Measurements from ENCODE around the gene CLDN5. TPM values are rescaled to one million over a fixed set of nuclear protein-coding genes. Genes with fewer than 3 reads are reported as not detected.
A peak's percentile ranks its signal among the peaks of the same experiment; 100 is the strongest.

The CLDN5 gene
- total and polyA plus RNA-seq, 7 donors: 3.5 to 129 (median 57.4) TPM

- intact Hi-C loops (cut with DNase I): loop anchor here (2.0 to 5.0 kb wide), 3 partner anchors 299 to 355 kb away; partner anchors contain the start of genes DGCR2, ESS2 and SLC25A1
- Histone ChIP-seq H3K4me3 (peak overlapping the region in 3 of 4 donors; percentile 82 to 97 (median 89)), H3K27ac (peak overlapping the region in 3 of 4 donors; percentile 90 to 94 (median 92)), H3K36me3 (peaks cover 7 to 34% (median 13%) of the 10 kb centered on the region in 4 donors), H3K9me3 (no peaks in the 10 kb centered on the region), H3K4me1 (peaks cover 0 to 35% (median 21%) of the 10 kb centered on the region in 4 donors), H3K27me3 (no peaks in the 10 kb centered on the region)
- TF ChIP-seq POLR2A (IDR thresholded peaks at IDR 0.05) (no peak), CTCF (IDR thresholded peaks at IDR 0.05) (no peak), POLR2AphosphoS5 (IDR thresholded peaks at IDR 0.05) (no peak), EP300 (IDR thresholded peaks at IDR 0.05) (no peak)
- WGBS, 2 donors: 23 to 27% methylated on average over 5 of the region's 5 CpGs
- no peak for DNase-seq
Measured at GRCh38 chr22:19477321-19478044, 46.7 kb downstream of the CLDN5 start.

GRCh38 chr22:19476023-19476422 is 48.2 kb downstream of the CLDN5 start:
- TF ChIP-seq POLR2AphosphoS5 (IDR thresholded peaks at IDR 0.05) (no peak), POLR2A (IDR thresholded peaks at IDR 0.05) (no peak), EP300 (IDR thresholded peaks at IDR 0.05) (no peak), CTCF (IDR thresholded peaks at IDR 0.05) (no peak)
- no peaks in the 10 kb centered on the region for H3K27me3 ChIP-seq
- no peaks in the 10 kb centered on the region for H3K9me3 ChIP-seq
- no peak overlapping the region for H3K4me3 ChIP-seq
- WGBS, 2 donors: 84 to 85% methylated on average over 3 of the region's 3 CpGs
- DNase-seq: no peak
- no peak overlapping the region for H3K27ac ChIP-seq
- H3K36me3 ChIP-seq: peaks cover 15 to 49% (median 24%) of the 10 kb centered on the region in 4 donors
- H3K4me1 ChIP-seq: peaks cover 0 to 35% (median 21%) of the 10 kb centered on the region in 4 donors
- intact Hi-C loops (cut with DNase I): loop anchor here (5.0 kb wide), 2 partner anchors 334 to 354 kb away; partner anchors contain the start of genes DGCR2 and ESS2

GRCh38 chr22:19473578-19473977 is 50.6 kb downstream of the CLDN5 start:
- Histone ChIP-seq H3K4me1 (peaks cover 0 to 29% (median 15%) of the 10 kb centered on the region in 4 donors), H3K36me3 (peaks cover 37 to 73% (median 47%) of the 10 kb centered on the region in 4 donors), H3K4me3 (no peak overlapping the region), H3K27ac (no peak overlapping the region), H3K9me3 (no peaks in the 10 kb centered on the region), H3K27me3 (no peaks in the 10 kb centered on the region)
- WGBS, 2 donors: 71 to 92% methylated on average over 3 of the region's 3 CpGs
- no peak for DNase-seq
- TF ChIP-seq CTCF (IDR thresholded peaks at IDR 0.05) (no peak), POLR2A (IDR thresholded peaks at IDR 0.05) (no peak), POLR2AphosphoS5 (IDR thresholded peaks at IDR 0.05) (no peak), EP300 (IDR thresholded peaks at IDR 0.05) (no peak)
- intact Hi-C loops (cut with DNase I): no loop called here

Other genes starting within 250 kb of the CLDN5 start
- gene CLTCL1, start 232.7 kb downstream of the CLDN5 start, total RNA-seq: 1 to 10 TPM; 2.4 to 5.0 (median 4.0) TPM
- gene CLTCL1, start 232.7 kb downstream of the CLDN5 start, polyA plus RNA-seq: 1 to 10 TPM in 2 of 3 donors, under 1 TPM in 1; 0.92 to 2.3 (median 1.8) TPM
- 10 to 100 TPM; 11.8 to 18.6 (median 16.0) TPM for gene HIRA, start 92.7 kb downstream of the CLDN5 start, total RNA-seq
- 10 to 100 TPM; 11.1 to 25.0 (median 13.2) TPM for gene HIRA, start 92.7 kb downstream of the CLDN5 start, polyA plus RNA-seq
- 10 to 100 TPM; 19.5 to 32.3 (median 26.4) TPM for gene MRPL40, start 91.9 kb downstream of the CLDN5 start, total RNA-seq
- 10 to 100 TPM; 25.7 to 32.4 (median 30.1) TPM for gene MRPL40, start 91.9 kb downstream of the CLDN5 start, polyA plus RNA-seq
- 100 to 1,000 TPM in 2 of 4 donors, 10 to 100 TPM in 2; 88.1 to 135 (median 102) TPM for gene C22orf39, start 76.7 kb downstream of the CLDN5 start, total RNA-seq
- 10 to 100 TPM; 25.2 to 39.0 (median 29.5) TPM for gene C22orf39, start 76.7 kb downstream of the CLDN5 start, polyA plus RNA-seq
- 10 to 100 TPM; 28.5 to 45.7 (median 31.4) TPM for gene UFD1, start 45.2 kb downstream of the CLDN5 start, total RNA-seq
- gene UFD1, start 45.2 kb downstream of the CLDN5 start, polyA plus RNA-seq: 100 to 1,000 TPM in 2 of 3 donors, 10 to 100 TPM in 1; 84.3 to 131 (median 111) TPM
- under 1 TPM in 1 of 4 donors, not detected in 3; 0.14 TPM for gene CDC45, start 44.5 kb downstream of the CLDN5 start, total RNA-seq
- gene CDC45, start 44.5 kb downstream of the CLDN5 start, polyA plus RNA-seq: 10 to 100 TPM in 1 of 3 donors, 1 to 10 TPM in 2; 2.4 to 16.6 (median 9.7) TPM
- 10 to 100 TPM in 3 of 4 donors, 1 to 10 TPM in 1; 5.7 to 26.0 (median 12.8) TPM for gene SEPTIN5, start 190.1 kb upstream of the CLDN5 start, total RNA-seq
- 1 to 10 TPM; 1.2 to 6.2 (median 3.0) TPM for gene SEPTIN5, start 190.1 kb upstream of the CLDN5 start, polyA plus RNA-seq
- 1 to 10 TPM; 1.6 to 2.9 (median 2.4) TPM for gene GP1BB, start 199.1 kb upstream of the CLDN5 start, total RNA-seq
- gene GP1BB, start 199.1 kb upstream of the CLDN5 start, polyA plus RNA-seq: 1 to 10 TPM in 1 of 3 donors, not detected in 2; 1.1 TPM
- 1 to 10 TPM; 1.7 to 4.3 (median 3.3) TPM for gene TBX1, start 236.4 kb upstream of the CLDN5 start, total RNA-seq
- gene TBX1, start 236.4 kb upstream of the CLDN5 start, polyA plus RNA-seq: 1 to 10 TPM in 2 of 3 donors, not detected in 1; 1.8 to 2.4 TPM

Measured in sigmoid colon (tissue), 7 donors.